IPS DF 4.7 (cell line): Measurements from ENCODE around the gene OPRPN.

Experiments used
- DNase-seq: peaks from one replicate; pipeline ENCODE4 v3.0.0-alpha.2; 2013; ENCODE audit warnings: low spot score; ENCODE audit errors: extremely low read depth

Gene OPRPN, protein sequence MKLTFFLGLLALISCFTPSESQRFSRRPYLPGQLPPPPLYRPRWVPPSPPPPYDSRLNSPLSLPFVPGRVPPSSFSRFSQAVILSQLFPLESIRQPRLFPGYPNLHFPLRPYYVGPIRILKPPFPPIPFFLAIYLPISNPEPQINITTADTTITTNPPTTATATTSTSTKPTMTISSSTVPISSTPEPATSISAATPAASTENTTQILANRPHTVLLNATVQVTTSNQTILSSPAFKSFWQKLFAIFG

DNA sequence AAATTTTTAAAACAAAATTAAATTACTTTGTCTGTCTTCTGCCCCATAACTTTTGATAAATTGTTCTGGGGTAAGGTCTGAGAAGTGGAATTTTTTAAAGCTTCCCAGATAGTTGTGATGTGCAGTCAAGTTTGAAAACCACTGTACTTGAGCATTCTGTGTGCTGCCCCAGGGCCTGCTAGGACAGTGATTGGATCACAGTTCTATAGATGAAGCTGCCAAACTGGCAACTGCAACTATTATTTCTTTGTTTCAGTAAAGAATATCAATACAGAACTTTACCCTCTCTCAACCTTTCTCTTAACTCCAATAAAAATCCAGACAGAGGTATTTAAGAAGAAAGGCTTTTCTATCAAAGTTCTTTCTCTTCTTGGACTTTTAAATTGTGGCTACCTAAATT lies at the start of gene OPRPN:
Gene OPRPN, plus strand, starts transcription at position 361 of the 400 bp plus-strand sequence. CDS start 1,346 bp downstream, outside the sequence.
- DNase-seq, result no peak

- no peak for DNase-seq
Observed at GRCh38 chr4:70356185-70356584, 41.6 kb upstream of the OPRPN start.

DNA sequence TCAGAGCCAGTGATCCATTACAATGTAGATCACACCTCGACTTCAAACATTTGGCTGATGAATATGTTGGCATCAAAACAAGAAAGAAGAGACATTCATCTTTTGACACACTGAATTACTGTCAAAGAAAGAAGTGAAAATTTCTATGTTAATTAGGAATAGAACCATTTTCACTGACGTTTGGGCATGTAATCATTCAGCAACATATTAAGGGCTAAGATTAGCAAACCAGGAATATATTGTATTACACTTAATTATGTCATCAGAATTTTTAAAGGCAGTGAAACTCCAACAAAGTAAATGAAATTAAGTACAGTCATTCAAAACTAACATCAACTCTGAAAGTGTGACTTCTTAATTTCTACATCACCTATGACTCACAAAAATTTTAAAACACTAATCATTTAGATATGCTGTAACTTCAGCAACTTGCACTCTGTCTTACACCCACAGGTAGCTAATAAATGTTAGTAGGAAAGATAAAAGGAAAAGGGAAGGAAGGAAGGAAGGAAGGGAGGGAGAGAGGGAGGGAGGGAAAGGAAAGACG lies 38.6 kb upstream of the OPRPN start:
- DNase-seq, result no peak

- no peak for DNase-seq
Observed at GRCh38 chr4:70360460-70360859, 37.3 kb upstream of the OPRPN start, which contains the start of gene SMR3A. Gene SMR3A (plus strand): TSS chr4:70360760. CDS start chr4:70362116, 1,356 bp downstream.

DNA sequence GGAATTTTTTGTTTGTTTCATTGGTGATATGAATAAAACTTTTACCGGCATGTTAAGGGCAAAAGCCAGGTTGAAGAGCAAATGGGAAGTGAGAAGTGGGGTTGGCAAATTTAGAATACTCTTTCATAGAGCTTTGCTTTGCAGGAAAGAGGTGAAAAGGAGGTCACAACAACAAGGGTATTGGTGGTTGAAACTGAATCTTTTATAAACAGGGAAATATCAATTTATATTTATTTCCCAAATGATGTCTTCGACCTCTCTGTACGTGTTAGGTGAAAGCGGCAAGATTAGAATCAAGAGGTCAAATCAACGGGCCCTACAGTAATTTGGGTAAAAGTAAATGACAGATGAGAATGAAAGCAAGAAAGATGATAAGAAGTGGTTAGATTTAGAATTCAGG lies 33.7 kb upstream of the OPRPN start:
- DNase-seq, result no peak

DNA sequence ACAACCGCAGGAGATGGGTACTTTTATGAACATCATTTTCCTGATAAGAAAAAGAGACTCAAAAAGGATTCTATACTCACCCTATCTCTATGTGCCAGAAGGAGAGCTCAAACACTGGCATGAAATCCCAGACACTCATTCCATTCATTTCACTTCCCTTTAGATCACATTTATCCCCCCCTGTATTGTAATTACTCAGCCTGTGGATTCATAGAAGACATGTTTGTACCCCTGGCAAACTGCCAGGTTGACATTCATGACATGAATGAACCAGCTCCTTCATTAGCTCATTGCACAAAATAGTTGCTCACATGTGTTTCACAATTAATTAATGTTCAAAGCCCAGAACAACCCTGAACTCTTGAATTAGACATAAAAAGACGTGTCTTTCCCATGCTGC lies 32.3 kb upstream of the OPRPN start:
- DNase-seq, result no peak

- DNase-seq, result no peak
Observed at GRCh38 chr4:70367813-70368212, 29.9 kb upstream of the OPRPN start.

DNA sequence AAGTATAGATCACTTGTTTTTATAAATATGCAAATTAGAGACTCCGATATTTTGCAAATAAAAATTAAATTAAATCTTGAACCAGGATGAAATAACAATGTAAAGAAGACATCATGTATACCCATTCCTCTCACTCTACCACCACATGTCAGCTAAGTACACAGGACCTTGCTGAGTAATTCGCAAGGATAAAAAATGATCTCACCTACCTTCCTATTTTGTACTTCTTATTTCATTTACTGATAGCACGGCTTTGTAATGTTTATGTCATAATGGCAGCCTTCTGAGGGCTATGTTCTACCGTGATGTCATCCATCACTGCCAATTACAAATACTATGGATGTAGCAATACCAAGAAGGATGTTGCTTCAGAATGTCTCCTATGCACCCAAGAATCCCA lies 25.8 kb upstream of the OPRPN start:
- DNase-seq, result no peak

- DNase-seq, result no peak
Observed at GRCh38 chr4:70372760-70373159, 25.0 kb upstream of the OPRPN start.

DNA sequence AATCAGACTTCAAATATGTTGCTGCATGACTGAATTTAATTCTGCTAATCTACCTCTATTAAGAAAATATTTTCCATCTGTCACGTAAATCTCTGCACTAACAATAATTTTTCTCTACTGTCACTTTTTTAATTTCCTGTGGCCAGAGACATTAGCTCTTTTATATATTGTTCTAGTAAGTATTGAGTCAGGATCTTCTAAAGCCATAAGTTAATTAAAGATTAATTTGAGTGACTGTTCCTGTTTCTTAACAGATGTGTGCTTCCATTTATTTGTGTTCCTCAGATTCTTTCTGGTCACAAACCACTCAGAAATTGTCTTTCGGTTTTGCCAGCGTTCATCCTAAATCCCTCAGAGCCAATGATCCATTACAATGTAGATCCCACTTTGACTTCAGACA lies 17.2 kb upstream of the OPRPN start:
- no peak for DNase-seq

GRCh38 chr4:70382691-70383181 lies 15.0 kb upstream of the OPRPN start, which contains the start of gene SMR3B:
Gene SMR3B (plus strand): TSS chr4:70383131. CDS start chr4:70384511, 1,380 bp downstream.
- DNase-seq, result no peak

DNA sequence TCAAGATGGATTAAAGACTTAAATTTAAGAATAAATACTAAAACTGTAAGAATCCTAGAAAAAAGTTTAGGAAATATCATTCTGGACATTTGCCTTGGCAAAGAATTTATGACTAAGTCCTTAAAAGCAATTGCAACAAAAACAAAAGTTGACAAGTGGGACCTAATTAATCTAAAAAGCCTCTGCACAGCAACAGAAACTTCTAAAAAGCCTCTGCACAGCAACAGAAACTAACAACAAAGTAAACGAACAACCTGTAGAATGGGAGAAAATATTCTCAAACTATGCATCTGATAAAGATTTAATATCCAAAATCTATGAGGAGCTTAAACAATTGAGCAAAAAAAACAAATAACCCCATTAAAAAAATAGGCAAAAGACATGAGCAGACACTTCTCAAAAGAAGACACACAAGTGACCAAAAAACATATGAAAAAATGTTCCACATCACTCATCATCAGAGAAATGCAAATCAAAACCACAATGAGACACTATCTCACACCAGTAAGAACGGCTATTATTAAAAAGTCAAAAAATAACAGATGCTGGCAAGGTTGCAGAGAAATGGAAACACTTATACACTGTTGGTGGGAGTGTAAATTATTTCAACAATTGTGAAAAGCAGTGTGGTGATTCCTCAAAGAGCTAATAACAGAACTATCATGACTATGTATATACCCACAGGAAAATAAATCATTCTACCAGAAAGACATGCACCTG lies 5.5 kb upstream of the OPRPN start:
- DNase-seq, result no peak

DNA sequence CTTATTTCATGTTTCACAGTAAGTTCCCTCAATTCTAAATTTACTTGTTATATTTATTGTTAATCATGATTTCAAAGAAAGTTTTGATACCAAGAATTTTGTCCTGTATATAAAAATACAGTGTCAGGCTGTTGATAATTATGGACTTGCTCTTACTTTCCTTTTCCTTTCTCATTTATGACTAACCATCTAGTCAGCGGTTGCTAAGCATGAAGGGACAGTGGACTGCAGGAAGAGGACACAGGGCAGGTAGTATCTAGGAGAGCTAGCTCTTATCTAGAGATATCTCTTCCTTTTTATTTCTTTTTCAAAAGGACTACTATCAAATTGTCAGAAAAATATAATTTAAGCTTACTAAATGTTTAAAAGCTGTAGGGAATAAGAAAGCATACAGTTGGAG lies 1.6 kb downstream of the OPRPN start:
- DNase-seq, result no peak

GRCh38 chr4:70402762-70403161 lies 5.0 kb downstream of the OPRPN start:
- no peak for DNase-seq

DNA sequence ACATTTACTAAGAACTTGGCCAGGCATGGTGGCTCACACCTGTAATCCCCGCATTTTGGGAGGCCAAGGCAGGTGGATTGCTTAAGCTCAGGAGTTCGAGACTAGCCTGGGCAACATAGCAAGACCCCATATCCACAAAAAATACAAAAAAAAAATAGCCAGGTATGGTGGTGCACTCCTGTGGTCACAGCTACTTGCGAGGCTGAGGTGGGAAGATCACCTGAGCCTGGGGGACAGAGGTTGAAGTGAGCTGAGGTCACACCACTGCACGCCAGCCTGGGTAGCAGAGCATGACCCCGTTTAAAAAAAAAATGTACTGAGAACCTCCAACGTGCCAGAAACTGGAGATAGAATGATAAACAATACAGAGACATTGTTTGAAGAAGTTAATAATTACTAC lies 8.0 kb downstream of the OPRPN start:
- no peak for DNase-seq

DNA sequence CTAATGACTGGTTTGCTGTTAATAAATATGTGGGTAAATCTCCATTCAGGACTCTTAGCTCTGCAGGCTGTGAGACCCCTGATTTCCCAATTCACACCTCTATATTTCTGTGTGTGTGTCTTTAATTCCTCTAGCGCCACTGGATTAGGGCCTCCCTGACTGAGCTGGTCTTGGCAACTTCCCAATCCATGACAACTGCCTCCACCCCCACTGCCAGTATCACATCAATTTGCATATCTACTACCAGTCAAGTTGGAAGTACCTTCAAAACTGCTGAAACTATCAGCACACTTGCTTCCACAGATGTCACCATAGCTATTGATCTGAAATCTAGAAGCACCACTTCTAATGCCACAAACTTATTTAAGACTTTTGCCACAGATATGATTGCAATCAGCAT lies 27.6 kb downstream of the OPRPN start:
- DNase-seq, result no peak

DNA sequence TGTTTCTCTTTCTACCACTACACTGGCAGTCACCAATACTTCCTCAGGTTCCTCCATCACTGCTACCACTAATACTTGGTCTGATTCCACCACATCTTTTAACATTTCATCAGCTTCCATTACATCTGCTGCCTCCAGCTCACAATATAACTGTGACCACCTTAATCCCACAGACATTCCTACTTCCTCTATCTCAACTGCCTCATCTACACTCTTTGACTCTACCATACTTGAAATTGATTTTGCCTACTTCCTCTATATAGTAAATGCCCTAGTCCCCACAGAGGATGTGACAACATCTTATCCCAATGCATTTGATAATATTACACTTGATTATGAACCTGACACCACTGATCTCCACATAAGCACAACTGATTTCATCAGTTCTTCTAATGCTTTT lies 29.0 kb downstream of the OPRPN start:
- DNase-seq, result no peak

DNA sequence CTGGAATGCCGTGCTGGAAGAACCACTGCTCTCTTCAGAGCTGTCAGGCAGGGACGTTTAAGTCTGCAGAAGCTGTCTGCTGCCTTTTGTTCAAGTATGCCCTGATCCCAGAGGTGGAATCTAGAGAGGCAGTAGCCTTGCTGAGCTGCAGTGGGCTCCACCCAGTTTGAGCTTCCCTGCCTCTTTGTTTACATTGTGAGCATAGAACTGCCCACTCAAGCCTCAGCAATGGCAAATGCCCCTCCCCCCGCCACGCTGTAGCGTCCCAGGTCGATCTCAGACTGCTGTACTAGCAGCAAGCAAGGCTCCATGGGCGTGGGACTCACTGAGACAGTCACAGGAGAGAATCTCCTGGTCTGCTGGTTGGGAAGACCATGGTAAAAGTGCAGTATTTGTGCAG lies 39.5 kb downstream of the OPRPN start:
- DNase-seq, result no peak

- no peak for DNase-seq
Observed at GRCh38 chr4:70442474-70442873, 44.7 kb downstream of the OPRPN start.

GRCh38 chr4:70443329-70443728 lies 45.6 kb downstream of the OPRPN start:
- DNase-seq, result no peak

DNA sequence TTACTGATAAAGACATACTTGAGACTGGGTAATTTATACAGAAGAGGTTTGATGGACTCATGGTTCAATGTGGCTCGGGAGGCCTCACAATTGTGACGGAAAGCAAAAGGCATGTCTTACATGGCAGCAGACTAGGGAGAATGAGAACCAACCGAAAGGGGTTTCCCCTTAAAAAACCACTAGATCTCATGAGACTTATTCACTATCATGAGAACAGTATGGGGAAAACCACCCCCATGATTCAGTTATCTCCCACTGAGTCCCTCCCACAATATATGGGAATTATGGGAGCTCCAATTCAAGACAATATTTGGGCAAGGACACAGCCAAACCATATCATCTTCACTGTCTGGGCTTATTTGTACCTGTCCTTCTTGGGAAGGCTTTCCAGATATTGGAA lies 51.5 kb downstream of the OPRPN start:
- DNase-seq, result no peak

DNA sequence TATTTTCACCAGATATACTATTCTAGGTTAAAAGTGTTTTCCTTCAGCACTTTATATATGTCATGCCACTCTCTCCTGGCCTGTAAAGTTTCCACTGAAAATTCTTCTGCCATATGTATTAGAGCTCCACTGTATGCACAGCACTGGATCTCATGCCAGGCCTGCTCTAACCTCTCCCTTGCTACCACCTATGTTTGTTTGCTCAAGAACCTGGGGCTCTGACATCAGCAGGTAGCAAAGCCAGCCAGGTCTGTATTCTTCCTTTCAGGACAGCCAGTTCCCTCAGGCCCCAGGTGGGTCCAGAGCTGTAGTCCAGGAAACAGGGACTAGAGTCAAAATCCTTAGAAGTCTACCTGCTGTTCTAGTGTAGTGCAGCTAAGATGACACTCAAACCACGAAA lies 55.2 kb downstream of the OPRPN start:
- DNase-seq, result no peak
